Skeletal muscle tissue (tissue), 4 donors: Measurements from ENCODE around the gene HOXB1. TPM values are rescaled to one million over a fixed set of nuclear protein-coding genes. Genes with fewer than 3 reads are reported as not detected.
A peak's percentile ranks its signal among the peaks of the same experiment; 100 is the strongest.

Experiments used
- H3K27ac ChIP-seq: one replicate; pipeline ENCODE4 v1.7.0; 2013; ENCODE audit warnings: mild to moderate bottlenecking, low read depth, low read length, inconsistent platforms
- H3K27me3 ChIP-seq, 3 donors: one replicate each; pipeline ENCODE4 v1.7.0; 2013; ENCODE audit warnings: low read length in 3 of 3; ENCODE audit not compliant: control insufficient read depth in 3 of 3, insufficient read depth in 3 of 3
- H3K36me3 ChIP-seq, 3 donors: one replicate each; pipeline ENCODE4 v1.7.0; 2013; ENCODE audit warnings: low read length in 3 of 3; ENCODE audit not compliant: control insufficient read depth in 3 of 3, insufficient read depth in 3 of 3
- H3K4me1 ChIP-seq, 3 donors: one replicate each; pipeline ENCODE4 v1.7.0; 2013; ENCODE audit warnings: low read length in 3 of 3, mild to moderate bottlenecking in 3 of 3; ENCODE audit not compliant: control insufficient read depth in 3 of 3, insufficient read depth in 3 of 3
- H3K4me3 ChIP-seq, 3 donors: one replicate each; pipeline ENCODE4 v1.7.0; 2013; ENCODE audit warnings: low read length in 3 of 3
- H3K9ac ChIP-seq, 3 donors: one replicate each; pipeline ENCODE4 v1.7.0; 2013; ENCODE audit warnings: low read length in 3 of 3, mild to moderate bottlenecking in 3 of 3, moderate library complexity in 2 of 3, low read depth in 1 of 3
- H3K9me3 ChIP-seq, 3 donors: one replicate each; pipeline ENCODE4 v1.7.0; 2013; ENCODE audit warnings: low read length in 3 of 3; ENCODE audit not compliant: control insufficient read depth in 3 of 3
- total RNA-seq: library from RNA; depleted of rRNA; stranded (reverse); fragments of >200 nt; gene quantifications from one replicate; pipeline ENCODE4 v1.2.3, GENCODE V29; 2014
- donor health status: Osteomylitis.

The HOXB1 gene
- total RNA-seq, 1 donor from 2014 or later = not detected

DNA sequence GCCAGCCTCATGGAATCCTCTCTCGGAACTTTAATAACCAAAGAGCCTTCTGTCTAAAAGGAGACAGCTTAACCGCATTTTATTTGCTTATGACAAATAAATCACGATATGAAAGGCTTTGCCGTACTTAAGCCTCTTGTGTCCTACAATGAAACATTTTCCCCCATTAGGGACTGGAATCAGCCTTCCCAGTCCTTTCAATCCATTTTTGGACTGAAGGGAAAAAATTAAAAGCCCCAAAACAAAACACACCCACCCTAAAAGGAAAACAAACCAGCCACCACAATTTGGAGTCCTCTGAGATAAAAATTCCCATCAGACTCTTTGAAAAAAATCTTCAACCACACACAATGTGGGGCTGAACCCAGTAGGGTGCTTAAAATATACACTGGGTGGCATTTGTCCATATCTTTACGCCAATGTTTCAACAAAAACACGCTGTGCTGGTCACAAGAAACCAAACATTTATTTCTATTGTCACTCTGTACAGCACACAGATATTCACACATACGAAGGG is 44.3 kb upstream of the HOXB1 start:
- no peaks in the 10 kb centered on the region for H3K36me3 ChIP-seq
- H3K27me3 ChIP-seq = peaks cover 29 to 88% (median 82%) of the 10 kb centered on the region in 3 donors
- no peak overlapping the region for H3K4me3 ChIP-seq
- no peak overlapping the region for H3K9ac ChIP-seq
- peaks cover 12 to 21% (median 19%) of the 10 kb centered on the region in 3 donors for H3K4me1 ChIP-seq
- H3K9me3 ChIP-seq = no peaks in the 10 kb centered on the region
- no peak overlapping the region for H3K27ac ChIP-seq

- Histone ChIP-seq H3K27me3 (peaks cover 27 to 89% (median 81%) of the 10 kb centered on the region in 3 donors), H3K9me3 (no peaks in the 10 kb centered on the region), H3K4me1 (peaks cover 12 to 21% (median 19%) of the 10 kb centered on the region in 3 donors), H3K4me3 (no peak overlapping the region), H3K27ac (no peak overlapping the region), H3K36me3 (no peaks in the 10 kb centered on the region), H3K9ac (no peak overlapping the region)
Measured at GRCh38 chr17:48574505-48575065, 43.8 kb upstream of the HOXB1 start.

GRCh38 chr17:48571826-48572417 is 41.1 kb upstream of the HOXB1 start:
- no peak overlapping the region for H3K4me3 ChIP-seq
- H3K4me1 ChIP-seq = peaks cover 12 to 16% (median 14%) of the 10 kb centered on the region in 3 donors
- H3K9me3 ChIP-seq = no peaks in the 10 kb centered on the region
- H3K9ac ChIP-seq = no peak overlapping the region
- peaks cover 15 to 94% (median 87%) of the 10 kb centered on the region in 3 donors for H3K27me3 ChIP-seq
- no peaks in the 10 kb centered on the region for H3K36me3 ChIP-seq
- no peak overlapping the region for H3K27ac ChIP-seq

GRCh38 chr17:48571024-48571818 is 40.4 kb upstream of the HOXB1 start:
- no peaks in the 10 kb centered on the region for H3K36me3 ChIP-seq
- H3K27ac ChIP-seq = no peak overlapping the region
- peaks cover 8 to 19% (median 13%) of the 10 kb centered on the region in 3 donors for H3K4me1 ChIP-seq
- H3K9me3 ChIP-seq = no peaks in the 10 kb centered on the region
- peaks cover 16 to 97% (median 90%) of the 10 kb centered on the region in 3 donors for H3K27me3 ChIP-seq
- peak overlapping the region in 1 of 3 donors; percentile 48 for H3K4me3 ChIP-seq
- peak overlapping the region in 1 of 3 donors; percentile 27 for H3K9ac ChIP-seq

DNA sequence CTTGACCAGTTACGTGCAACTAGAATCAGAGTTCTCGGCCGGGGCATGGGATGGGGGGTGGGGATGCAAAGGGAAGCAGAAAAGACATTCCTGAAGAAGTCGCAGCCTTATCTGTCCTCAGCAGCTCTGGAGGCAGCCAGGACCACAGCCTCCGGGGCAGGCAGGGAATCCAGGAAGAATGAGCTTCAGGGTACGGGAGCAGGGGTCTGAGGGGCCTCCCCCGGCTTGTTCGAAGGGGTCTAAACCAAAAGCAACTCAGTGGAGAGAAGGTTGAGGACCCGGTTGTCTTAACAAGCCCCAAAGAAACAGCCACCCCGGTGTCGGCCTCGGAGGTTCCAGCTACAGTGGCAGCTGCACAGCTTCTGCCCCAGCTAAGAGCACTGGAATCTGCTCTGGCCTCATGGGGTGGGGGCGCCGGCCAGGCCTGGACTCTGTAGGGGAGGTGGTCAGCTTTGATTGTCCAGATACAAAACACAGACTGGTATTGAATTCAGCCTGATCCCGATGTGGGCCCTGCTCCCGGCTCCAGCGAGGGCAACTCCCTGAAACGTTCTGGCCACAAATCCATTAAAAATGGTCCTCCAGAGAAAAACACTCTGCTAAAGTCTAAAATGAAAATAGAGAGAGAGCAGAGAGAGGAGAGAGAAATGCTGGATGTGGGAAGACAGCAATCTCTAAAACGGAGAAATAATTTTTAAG is 39.7 kb upstream of the HOXB1 start:
- peak overlapping the region in 1 of 3 donors; percentile 48 for H3K4me3 ChIP-seq

DNA sequence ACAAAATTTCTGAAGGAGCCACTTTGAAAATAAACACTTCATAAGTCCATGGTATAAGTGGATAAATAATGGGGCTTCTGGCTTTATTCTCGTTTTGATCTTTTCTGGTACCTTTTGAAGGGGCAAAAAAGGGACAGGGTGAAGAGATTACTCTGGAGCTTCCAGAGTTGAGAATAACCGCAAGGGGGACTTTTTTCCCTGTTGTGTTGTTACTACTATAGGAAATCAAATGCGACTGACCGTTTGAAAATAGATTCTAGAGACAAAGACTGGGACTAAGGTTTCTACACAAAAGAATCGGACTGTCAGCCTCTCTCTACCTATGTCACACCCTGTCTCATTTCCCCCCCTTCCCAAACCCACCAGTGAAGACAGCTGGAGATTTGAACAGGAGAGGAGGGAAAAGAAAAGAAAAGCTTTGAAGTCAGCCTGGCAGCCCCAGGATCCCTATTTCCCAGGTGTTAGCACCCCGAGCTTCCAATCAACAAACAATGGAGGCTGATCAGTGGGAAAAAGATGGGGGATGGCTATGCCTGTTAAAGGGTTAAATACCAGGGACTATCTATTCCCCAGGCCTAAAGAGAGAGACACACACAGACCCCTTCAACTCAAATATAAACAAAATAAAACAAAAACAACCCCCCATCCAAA is 39.0 kb upstream of the HOXB1 start:
- H3K36me3 ChIP-seq = no peaks in the 10 kb centered on the region
- H3K9ac ChIP-seq = no peak overlapping the region
- no peak overlapping the region for H3K27ac ChIP-seq
- peaks cover 27 to 97% (median 91%) of the 10 kb centered on the region in 3 donors for H3K27me3 ChIP-seq
- H3K4me1 ChIP-seq = peaks cover 6 to 28% (median 8%) of the 10 kb centered on the region in 3 donors
- H3K9me3 ChIP-seq = no peaks in the 10 kb centered on the region
- no peak overlapping the region for H3K4me3 ChIP-seq

More for the DNA sequence above, 39.7 kb upstream of the HOXB1 start:
- Histone ChIP-seq H3K27ac (no peak overlapping the region), H3K36me3 (no peaks in the 10 kb centered on the region), H3K9ac (peak overlapping the region in 1 of 3 donors; percentile 61), H3K9me3 (no peaks in the 10 kb centered on the region), H3K4me1 (peaks cover 4 to 22% (median 7%) of the 10 kb centered on the region in 3 donors), H3K27me3 (peaks cover 23 to 97% (median 90%) of the 10 kb centered on the region in 3 donors)

- peaks cover 8 to 33% (median 12%) of the 10 kb centered on the region in 3 donors for H3K4me1 ChIP-seq
- no peak overlapping the region for H3K4me3 ChIP-seq
- no peak overlapping the region for H3K9ac ChIP-seq
- H3K9me3 ChIP-seq = no peaks in the 10 kb centered on the region
- peaks cover 26 to 96% (median 91%) of the 10 kb centered on the region in 3 donors for H3K27me3 ChIP-seq
- no peak overlapping the region for H3K27ac ChIP-seq
- H3K36me3 ChIP-seq = no peaks in the 10 kb centered on the region
Measured at GRCh38 chr17:48569240-48569582, 38.4 kb upstream of the HOXB1 start.

DNA sequence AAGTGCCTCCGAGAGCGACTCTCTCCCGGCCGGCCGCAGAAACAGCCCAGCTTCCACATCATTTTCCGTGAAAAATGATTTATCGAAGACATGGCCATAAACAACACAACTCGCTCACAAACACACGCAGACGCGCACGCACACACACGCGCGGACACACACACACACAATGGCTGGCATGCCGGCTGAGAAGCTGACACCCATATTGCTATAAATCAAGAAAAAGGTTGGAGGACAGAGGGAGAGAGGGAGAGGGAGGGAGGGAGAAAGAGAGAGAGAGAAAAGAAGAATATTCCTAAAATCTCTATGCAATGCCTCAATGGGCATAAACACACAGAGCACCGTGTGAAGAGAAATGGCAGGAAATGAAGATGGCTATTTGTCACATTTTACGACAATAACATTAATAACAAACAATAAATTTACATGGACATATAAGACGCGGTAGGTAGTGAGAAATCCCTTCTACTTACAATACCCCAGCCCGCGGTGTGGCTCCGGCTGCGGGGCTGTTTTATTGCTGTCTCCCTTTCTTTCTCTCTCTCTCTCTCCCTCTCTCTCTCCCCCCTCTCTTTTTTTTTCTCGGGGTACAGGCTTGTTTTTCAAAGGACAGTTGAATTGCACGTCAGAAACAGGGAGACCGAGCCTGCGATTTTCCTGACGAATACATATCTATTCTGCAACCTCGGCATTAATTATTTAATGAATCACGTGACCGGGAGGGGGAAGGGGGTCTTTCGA is 37.9 kb upstream of the HOXB1 start:
- Histone ChIP-seq H3K9ac (no peak overlapping the region), H3K4me1 (peaks cover 8 to 33% (median 12%) of the 10 kb centered on the region in 3 donors), H3K36me3 (no peaks in the 10 kb centered on the region), H3K27me3 (peaks cover 26 to 92% (median 87%) of the 10 kb centered on the region in 3 donors), H3K9me3 (no peaks in the 10 kb centered on the region), H3K4me3 (no peak overlapping the region), H3K27ac (no peak overlapping the region)
